Embryonic facial prominence (tissue), 1 donor: ENCODE results near the gene GH2.
"Not testable (repeated sequence)": the region's sequence is repeated elsewhere in the genome, so short reads cannot be mapped to it uniquely, and the experiment has no call there.

ENCODE experiments used
- DNase-seq: peaks from one replicate; pipeline ENCODE4 v3.0.0-alpha.2; 2016; ENCODE audit errors: extremely low spot score

The GH2 gene

DNA sequence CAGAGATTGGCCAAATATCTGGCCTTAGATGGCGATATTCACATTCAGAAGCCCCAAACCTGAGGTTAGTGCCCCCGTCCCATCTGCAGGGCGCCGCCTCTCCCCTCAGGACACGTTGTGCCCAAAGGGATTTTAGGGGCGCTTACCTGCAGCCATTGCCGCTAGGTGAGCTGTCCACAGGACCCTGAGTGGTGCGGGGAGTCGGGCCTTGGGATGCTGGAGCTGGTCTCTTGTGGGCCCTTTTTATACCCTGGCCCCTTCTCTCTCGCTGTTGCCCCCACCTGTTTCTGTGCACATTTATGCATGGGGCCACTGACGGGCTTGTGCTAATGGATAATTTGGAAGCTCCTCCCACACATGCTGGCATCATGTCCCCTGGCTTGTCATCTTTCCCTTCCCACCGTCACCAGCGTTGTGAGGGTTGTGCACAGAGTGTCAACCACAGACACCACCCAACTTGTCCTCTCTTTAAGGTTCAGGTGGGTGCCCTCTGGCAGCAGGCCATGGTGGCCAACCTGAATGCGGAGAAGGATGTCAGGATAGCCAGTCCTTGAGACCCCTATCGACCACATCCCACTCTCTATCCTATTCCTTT is 29.4 kb upstream of the GH2 start, which contains the start of gene CSHL1:
CSHL1 (minus strand) TSS at position 218 of the 595 bp plus-strand sequence; CDS start at position 156, 62 bp downstream.
- DNase-seq, result no peak

DNA sequence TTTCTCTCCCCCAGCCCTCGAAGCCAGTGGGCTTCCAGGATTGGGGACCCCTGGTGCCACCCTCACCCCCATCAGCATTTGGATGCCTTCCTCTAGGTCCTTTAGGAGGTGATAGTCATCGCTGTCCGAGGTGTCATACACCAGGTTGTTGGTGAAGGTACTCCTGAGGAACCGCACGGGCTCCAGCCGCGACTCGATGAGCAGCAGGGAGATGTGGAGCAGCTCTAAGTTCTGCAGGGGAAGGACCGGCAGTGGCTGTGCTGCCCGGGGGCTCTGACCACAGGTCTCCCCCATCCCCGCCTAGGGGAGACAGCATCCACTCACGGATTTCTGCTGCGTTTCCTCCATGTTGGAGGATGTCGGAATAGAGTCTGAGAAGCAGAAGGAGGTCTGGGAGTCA is 28.4 kb upstream of the GH2 start:
- DNase-seq, result no peak

DNA sequence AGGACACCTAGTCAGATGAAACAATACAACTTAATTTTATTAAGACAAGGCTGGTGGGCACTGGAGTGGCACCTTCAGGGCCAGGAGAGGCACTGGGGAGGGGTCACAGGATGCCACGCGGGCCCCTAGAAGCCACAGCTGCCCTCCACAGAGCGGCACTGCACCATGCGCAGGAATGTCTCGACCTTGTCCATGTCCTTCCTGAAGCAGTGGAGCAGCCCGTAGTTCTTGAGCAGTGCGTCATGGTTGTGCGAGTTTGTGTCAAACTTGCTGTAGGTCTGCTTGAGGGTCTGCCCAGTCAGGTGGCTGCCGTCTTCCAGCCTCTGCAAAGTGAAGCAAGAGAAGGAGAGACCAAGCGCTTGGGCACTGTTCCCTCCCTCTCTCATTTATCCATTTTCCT is 27.8 kb upstream of the GH2 start:
- not testable (repeated sequence) for DNase-seq

DNA sequence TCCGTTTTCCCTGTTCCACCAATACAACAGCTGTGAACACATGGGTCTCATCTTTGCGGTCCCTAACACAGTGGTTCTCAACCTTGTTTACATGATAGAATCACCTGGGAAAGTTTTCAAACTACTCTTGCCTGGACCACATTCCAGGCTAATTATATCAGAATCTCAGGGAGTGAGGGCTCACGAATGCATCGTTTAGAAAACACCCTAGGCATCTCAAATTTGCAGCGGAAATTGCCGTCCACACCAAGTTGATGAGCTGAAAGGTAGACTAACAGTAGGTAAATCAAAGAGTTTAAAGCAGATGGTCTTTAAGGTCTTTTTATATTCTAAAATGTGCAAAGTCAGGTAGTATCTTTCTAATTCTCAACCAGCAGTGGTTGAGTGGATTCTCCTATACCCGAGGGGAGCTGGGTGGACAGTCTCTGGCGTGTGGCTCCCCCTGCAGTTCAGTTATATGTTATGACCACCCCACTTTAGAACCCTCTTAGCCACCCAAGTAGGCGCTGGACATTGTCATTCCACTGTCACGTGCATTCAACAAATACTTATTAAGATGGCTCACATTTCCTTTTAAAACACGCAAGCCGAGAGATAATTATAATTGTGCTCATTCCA is 25.5 kb upstream of the GH2 start:
- not testable (repeated sequence) for DNase-seq

DNA sequence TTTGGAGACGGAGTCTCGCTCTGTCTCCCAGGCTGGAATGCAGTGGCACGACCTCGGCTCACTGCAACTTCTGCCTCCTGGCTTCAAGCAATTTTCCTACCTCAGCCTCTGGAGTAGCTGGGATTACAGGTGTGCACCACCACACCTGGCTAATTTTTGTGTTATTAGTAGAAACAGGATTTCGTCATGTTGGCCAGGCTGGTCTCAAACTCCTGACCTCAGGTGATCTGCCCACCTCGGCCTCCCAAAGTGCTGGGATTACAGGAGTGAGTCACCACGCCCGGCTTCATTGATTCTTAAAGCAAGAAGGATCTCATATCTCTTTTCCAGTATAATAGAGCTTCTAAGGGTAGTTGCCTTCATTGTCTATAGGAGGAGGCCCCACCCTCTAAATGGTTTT is 23.1 kb upstream of the GH2 start:
- not testable (repeated sequence) for DNase-seq

DNA sequence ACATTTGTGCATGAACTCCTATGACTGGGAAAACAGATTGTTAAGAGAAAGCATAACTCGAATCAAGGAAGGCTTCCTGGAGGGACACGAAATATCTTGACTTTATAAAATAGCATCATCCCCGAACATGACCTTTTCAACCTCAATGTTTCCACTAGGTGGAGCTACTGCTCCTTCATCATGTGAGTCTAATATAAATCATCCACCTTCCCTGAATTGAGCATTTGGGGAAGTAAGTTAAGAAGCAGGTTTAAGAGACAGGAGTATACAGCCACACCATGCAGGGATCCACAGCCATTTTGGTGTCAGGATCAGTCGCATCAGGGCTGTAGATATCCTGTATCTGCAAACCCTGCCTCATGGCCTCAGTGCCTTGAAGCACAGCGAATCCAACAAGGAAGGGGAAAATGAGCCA is 22.1 kb upstream of the GH2 start:
- not testable (repeated sequence) for DNase-seq

DNA sequence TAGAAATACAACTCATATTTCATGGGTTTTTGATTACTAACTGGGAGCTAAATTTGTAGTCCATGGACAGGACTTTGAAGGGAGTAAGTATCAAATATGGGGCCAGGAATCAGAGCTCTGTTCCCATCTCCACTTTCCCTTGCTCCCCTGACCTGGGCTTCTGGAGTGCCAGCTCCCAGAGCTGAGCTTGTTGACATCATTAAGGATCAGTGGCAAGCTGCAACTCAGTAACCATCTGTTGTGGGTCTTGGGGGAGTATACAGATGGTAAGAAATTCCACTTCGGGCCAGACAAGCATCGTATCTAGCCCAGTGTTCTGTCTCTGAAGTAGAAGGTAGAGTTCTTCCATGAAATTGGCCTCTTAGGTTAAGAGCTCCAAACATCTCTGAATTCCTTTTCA is 20.2 kb upstream of the GH2 start:
- DNase-seq, result not testable (repeated sequence)

DNA sequence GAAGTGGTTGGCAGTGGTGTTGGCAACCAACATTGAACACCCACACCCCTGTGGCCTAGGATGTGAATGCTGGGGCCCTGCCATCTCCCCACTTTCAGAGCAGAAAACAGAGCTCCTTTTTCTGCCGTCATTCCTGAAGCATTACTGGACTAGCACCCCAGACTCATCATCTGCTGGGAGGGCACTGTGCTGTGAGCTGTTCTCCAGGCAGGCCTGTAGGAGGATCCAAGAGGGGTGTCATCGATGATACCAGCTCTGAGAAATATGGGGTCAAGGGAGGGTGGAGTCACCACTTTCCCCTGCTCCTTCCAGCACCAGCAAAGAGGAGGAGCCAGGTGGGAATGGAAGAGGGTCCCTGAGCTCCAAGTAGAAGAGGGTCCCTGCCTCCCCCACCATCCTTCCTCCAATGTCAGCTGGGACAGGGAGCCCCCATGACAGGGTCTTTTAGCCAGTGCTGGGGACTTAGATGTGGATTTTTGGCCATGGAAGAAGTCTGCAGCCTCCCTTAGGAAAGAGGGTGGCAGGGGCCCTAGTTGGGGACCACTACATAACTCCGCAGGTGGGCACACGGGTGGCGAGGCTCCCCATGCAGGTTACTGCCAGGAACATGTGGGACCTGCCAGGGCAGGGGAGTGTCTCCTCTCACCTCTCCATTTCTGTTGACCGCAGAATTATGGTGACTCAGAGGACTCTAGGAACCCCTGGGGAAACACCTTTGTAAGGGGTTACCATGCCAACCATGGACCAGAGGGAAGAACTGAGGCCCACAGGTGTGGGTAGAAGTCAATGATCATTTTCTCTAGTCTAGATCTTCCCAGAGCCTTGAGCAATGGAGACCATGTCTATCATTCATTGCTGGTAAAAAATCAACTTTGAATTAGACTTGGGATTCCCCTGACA is 17.4 kb upstream of the GH2 start:
- DNase-seq, result not testable (repeated sequence)

DNA sequence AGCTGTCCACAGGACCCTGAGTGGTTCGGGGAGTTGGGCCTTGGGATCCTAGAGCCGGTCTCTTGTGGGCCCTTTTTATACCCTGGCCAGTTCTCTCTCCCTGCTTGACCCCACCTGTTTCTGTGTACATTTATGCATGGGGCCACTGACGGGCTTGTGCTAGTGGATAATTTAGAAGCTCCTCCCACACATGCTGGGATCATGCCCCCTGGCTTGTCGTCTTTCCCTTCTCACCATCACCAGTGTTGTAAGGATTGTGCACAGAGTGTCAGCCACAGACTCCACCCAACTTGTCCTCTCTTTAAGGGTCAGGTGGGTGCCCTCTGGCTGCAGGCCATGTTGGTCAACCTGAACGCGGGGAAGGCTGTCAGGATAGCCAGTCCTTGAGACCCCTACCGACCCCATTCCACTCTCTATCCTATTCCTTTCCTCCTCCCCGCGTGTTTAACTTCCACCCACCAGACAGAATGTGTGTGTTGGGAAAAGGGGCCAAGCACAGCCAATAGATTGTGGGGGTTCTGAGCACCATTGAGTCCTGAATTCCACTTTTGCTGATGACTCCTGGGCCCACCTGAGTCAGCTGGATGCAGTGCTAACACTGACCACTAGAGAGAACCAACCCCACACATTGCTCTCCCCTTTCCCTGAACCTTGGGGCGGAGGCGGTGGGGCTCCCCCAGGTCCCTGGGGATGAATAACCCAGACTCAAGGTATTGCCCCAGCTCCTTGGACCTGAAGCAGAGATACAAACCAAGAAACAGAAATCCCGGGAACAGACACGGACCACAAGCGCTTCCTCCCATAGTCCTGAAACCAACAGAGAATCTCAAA is 15.0 kb upstream of the GH2 start, which contains the start of gene CSH1:
CSH1 (minus strand) TSS at position 51 of the 831 bp plus-strand sequence. CDS start 63 bp downstream, outside the sequence.
- DNase-seq, result not testable (repeated sequence)

DNA sequence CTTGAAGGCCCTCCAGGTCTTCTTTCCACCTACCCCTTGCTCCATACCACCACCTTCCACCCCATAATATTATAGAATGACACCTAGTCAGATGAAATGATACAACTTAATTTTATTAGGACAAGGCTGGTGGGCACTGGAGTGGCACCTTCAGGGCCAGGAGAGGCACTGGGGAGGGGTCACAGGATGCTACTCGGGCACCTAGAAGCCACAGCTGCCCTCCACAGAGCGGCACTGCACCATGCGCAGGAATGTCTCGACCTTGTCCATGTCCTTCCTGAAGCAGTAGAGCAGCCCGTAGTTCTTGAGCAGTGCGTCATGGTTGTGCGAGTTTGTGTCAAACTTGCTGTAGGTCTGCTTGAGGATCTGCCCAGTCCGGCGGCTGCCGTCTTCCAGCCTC is 13.1 kb upstream of the GH2 start:
- DNase-seq, result not testable (repeated sequence)

DNA sequence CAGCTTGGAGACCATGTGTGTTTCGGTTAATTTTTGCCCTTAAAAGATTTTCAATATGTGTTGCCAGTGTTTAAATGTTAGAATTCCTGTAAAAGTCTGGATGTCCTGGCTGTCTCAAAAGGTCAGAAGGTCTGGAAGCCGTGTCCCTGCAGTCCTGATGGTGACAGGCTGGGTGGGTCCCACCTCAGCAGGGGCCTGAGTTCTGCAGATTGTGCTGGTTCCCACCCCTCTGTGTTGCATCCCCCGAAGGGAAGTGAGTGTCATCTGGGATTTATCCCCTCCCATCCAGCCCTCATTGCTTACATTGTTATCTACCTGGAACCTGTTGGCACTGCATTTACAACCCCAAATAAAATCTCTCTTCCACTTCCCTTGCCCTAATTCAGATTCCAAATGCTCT is 12.3 kb upstream of the GH2 start:
- not testable (repeated sequence) for DNase-seq

DNA sequence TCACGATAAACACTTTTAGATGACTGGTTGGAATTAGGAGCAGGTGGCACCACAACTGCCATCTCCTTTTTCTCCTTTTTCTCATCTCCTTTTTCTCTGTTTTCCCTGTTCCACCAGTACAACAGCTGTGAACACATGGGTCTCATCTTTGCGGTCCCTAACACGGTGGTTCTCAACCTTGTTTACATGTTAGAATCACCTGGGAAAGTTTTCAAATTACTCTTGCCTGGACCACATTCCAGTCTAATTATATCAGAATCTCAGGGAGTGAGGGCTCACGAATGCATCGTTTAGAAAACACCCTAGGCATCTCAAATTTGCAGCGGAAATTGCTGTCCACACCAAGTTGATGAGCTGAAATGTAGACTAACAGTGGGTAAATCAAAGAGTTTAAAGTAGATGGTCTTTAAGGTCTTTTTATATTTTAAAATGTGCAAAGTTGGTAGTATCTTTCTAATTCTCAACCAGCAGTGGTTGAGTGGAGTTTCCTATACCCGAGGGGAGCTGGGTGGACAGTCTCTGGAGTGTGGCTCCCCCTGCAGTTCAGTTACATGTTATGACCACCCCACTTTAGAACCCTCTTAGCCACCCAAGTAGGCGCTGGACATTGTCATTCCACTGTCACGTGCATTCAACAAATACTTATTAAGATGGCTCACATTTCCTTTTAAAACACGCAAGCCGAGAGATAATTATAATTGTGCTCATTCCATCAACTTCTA is 10.7 kb upstream of the GH2 start:
- DNase-seq, result not testable (repeated sequence)

DNA sequence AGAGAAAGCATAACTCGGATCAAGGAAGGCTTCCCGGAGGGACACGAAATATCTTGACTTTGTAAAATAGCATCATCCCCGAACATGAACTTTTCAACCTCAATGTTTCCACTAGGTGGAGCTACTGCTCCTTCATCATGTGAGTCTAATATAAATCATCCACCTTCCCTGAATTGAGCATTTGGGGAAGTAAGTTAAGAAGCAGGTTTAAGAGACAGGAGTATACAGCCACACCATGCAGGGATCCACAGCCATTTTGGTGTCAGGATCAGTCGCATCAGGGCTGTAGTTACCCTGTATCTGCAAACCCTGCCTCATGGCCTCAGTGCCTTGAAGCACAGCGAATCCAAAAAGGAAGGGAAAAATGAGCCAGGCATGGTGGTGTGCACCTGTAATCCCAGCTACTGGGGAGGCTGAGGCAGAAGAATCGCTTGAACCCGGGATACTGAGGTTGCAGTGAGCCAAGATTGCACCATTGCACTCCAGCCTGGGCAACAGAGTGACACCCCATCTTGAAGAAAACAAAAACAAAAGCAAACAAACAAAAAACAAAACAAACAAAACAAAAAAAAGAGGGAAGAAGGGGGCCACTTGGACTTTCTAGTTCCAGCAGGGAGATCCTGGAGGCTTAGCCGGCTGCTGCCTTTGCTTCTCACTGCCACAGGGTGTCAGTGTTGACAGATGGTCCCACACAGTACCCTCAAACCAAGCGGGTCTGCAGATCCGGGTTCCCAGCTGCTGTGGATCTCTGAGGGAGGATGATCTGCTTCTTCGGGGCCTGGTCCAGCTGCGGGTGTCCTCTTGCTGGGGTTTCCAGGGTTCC is 7.5 kb upstream of the GH2 start:
- not testable (repeated sequence) for DNase-seq

DNA sequence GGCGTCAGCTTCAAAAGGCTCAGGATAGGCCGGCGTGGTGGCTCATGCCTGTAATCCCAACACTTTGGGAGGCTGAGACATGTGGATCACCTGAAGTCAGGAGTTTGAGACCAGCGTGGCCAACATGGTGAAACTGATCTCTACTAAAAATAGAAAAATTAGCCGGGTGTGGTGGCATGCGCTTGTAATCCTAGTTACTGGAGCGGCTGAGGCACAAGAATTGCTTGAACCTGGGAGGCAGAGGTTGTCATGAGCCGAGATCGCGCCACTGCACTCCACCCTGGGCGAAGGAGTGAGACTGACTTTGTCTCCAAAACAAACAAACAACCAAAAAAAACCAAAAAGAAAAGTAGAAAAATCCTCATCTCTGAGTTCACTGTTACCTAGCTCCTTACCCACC is 3.4 kb upstream of the GH2 start:
- DNase-seq, result not testable (repeated sequence)

DNA sequence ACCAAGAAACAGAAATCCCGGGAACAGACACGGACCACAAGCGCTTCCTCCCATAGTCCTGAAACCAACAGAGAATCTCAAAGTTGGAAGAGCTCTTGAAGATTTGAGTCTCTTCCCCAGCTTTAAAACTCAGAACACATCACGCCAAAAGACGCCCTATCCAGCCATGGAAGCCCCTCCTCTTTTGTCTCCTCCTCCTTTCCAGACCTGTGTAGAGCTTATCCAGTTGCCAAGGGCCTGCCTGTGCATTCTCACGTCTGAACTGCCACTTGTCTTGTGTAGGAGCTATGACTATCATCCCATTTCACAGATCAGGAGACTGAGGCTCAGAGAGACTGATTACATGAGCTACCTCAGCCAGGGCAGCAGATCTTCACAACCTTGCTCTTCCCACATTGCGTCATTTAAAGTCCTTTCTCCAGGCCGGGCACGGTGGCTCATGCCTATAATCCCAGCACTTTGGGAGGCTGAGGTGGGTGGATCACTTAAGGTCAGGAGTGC is 932 bp upstream of the GH2 start:
- DNase-seq, result not testable (repeated sequence)

DNA sequence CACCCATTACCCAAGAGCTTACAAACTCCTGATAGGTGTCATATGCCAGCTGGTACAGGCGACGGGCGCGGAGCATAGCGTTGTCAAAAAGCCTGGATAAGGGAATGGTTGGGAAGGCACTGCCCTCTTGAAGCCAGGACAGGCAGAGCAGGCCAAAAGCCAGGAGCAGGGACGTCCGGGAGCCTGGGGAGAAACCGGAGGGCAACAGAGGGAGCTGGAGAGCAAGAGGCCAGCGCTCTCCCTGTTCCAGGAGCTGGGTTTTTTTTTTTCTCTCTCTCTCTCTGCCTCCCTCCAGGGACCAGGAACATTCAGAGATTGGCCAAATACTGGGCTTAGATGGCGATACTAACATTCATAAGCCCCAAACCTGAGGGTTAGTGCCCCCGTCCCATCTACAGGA is 407 bp downstream of the GH2 start:
- not testable (repeated sequence) for DNase-seq

DNA sequence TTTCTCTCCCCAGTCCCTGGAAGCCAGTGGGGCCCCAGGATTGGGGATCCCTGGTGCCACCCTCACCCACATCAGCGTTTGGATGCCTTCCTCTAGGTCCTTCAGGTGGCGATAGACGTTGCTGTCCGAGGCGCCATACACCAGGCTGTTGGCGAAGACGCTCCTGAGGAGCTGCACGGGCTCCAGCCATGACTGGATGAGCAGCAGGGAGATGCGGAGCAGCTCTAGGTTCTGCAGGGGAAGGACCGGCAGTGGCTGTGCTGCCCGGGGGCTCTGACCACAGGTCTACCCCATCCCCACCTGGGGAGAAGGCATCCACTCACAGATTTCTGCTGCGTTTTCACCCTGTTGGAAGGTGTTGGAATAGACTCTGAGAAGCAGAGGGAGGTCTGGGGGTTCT is 1.0 kb downstream of the GH2 start:
- no peak for DNase-seq

DNA sequence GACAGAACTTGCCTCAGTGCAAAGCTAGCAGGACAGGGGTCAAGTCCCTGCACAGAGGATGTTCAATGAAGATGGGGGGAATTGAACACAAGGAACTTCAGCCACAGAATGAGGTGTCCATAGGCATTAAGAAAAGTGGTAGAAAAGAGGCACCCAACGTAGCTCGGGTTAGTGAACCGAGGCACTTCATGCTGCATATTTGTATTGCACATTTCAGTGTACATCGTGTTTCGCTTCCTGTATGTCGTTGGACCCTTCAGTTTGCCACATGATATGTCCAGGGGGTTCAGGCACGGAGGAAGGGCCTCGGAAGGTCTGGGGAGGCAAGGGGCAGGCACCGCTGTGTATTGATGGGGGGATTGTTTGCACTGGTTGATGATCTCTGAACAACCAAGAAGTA is 3.3 kb downstream of the GH2 start:
- DNase-seq, result not testable (repeated sequence)

DNA sequence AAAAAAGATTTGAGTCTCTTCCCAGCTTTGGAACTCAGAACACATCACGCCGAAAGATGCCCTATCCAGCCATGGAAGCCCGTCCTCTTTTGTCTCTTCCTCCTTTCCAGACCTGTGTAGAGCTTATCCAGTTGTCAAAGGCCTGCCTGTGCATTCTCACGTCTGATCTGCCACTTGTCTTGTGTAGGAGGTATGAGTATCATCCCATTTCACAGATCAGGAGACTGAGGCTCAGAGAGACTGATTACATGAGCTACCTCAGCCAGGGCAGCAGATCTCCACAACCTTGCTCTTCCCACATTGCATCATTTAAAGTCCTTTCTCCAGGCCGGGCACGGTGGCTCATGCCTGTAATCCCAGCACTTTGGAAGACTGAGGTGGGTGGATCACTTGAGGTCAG is 7.1 kb downstream of the GH2 start:
- not testable (repeated sequence) for DNase-seq
